Osteoblast (primary cell): ENCODE measurements around the gene PLCZ1. TPM values are rescaled to one million over a fixed set of nuclear protein-coding genes. Genes with fewer than 3 reads are reported as not detected.

ENCODE experiments used
- DNase-seq: peaks from one replicate; pipeline ENCODE4 v3.0.0; 2011; ENCODE audit warnings: low spot score, mixed read lengths; ENCODE audit not compliant: insufficient read length; ENCODE audit errors: missing footprints
- H2AFZ ChIP-seq: 2 replicates; pipeline ENCODE4 v1.6.0; 2011; ENCODE audit warnings: mild to moderate bottlenecking, low read length
- H3K27ac ChIP-seq: 2 replicates; pipeline ENCODE4 v1.5.1; 2011; ENCODE audit warnings: mild to moderate bottlenecking, low read depth, low read length, moderate library complexity
- H3K27me3 ChIP-seq: 2 replicates; pipeline ENCODE4 v1.6.0; 2012; ENCODE audit warnings: mild to moderate bottlenecking, control low read depth, inconsistent platforms, low read length, moderate library complexity; ENCODE audit not compliant: insufficient read depth
- H3K36me3 ChIP-seq: 2 replicates; pipeline ENCODE4 v1.5.1; 2011; ENCODE audit warnings: mild to moderate bottlenecking, low read length, control low read depth, moderate library complexity; ENCODE audit not compliant: insufficient read depth
- H3K4me1 ChIP-seq: 2 replicates; pipeline ENCODE4 v1.5.1; 2011; ENCODE audit warnings: mild to moderate bottlenecking, low read length, control low read depth, moderate library complexity; ENCODE audit not compliant: insufficient read depth
- H3K4me2 ChIP-seq: 2 replicates; pipeline ENCODE4 v1.6.0; 2011; ENCODE audit warnings: mild to moderate bottlenecking, low read length; ENCODE audit not compliant: insufficient read depth
- H3K4me3 ChIP-seq: fragments of 200-600 bp; sonication (generic); 3 replicates; pipeline ENCODE4 v1.5.1; 2012; ENCODE audit warnings: mild to moderate bottlenecking, low read length, inconsistent platforms; ENCODE audit not compliant: insufficient read depth
- H3K79me2 ChIP-seq: 2 replicates; pipeline ENCODE4 v1.6.0; 2012; ENCODE audit warnings: mild to moderate bottlenecking, low read length, control low read depth, inconsistent platforms; ENCODE audit not compliant: insufficient read depth
- H3K9me3 ChIP-seq: 2 replicates; pipeline ENCODE4 v1.5.1; 2011; ENCODE audit warnings: low read depth, low read length, control low read depth
- H4K20me1 ChIP-seq: 2 replicates; pipeline ENCODE4 v1.6.0; 2012; ENCODE audit warnings: mild to moderate bottlenecking, low read length, control low read depth; ENCODE audit not compliant: insufficient read depth
- CTCF ChIP-seq: IDR thresholded peaks from 2 replicates; pipeline ENCODE4 v1.5.1; 2011; ENCODE audit warnings: mild to moderate bottlenecking, low read depth, low read length, moderate library complexity; ENCODE audit errors: extremely low read depth
- total RNA-seq: library from RNA; depleted of rRNA; stranded (reverse); fragments of >200 nt; gene quantifications from 2 replicates; pipeline ENCODE4 v1.2.3, GENCODE V29; 2012

Gene PLCZ1
- total RNA-seq, 1 donor: not detected

GRCh38 chr12:18681818-18682217 is 56.0 kb downstream of the PLCZ1 start:
- H3K4me1 ChIP-seq: no peaks in the 10 kb centered on the region
- no peaks in the 10 kb centered on the region for H3K9me3 ChIP-seq
- no peak overlapping the region for H2AFZ ChIP-seq
- H3K36me3 ChIP-seq: no peaks in the 10 kb centered on the region
- no peaks in the 10 kb centered on the region for H3K79me2 ChIP-seq
- H3K27me3 ChIP-seq: no peaks in the 10 kb centered on the region
- H3K4me3 ChIP-seq: no peak overlapping the region
- no peak overlapping the region for H3K4me2 ChIP-seq
- no peak overlapping the region for H3K27ac ChIP-seq
- no peak for TF ChIP-seq CTCF
- H4K20me1 ChIP-seq: no peaks in the 10 kb centered on the region
- no peak for DNase-seq

- DNase-seq: no peak
- Histone ChIP-seq H3K27me3 (no peaks in the 10 kb centered on the region), H3K4me3 (no peak overlapping the region), H2AFZ (no peak overlapping the region), H4K20me1 (no peaks in the 10 kb centered on the region), H3K4me2 (no peak overlapping the region), H3K27ac (no peak overlapping the region), H3K9me3 (no peaks in the 10 kb centered on the region), H3K4me1 (no peaks in the 10 kb centered on the region), H3K36me3 (no peaks in the 10 kb centered on the region), H3K79me2 (no peaks in the 10 kb centered on the region)
- no peak for TF ChIP-seq CTCF
These were observed 60.7 kb downstream of the PLCZ1 start for GRCh38 chr12:18676996-18677588.

- Histone ChIP-seq H3K4me3 (no peak overlapping the region), H3K4me1 (no peaks in the 10 kb centered on the region), H3K79me2 (no peaks in the 10 kb centered on the region), H3K27ac (no peak overlapping the region), H3K36me3 (no peaks in the 10 kb centered on the region), H4K20me1 (no peaks in the 10 kb centered on the region), H3K9me3 (no peaks in the 10 kb centered on the region), H3K4me2 (no peak overlapping the region), H2AFZ (no peak overlapping the region), H3K27me3 (no peaks in the 10 kb centered on the region)
- no peak for TF ChIP-seq CTCF
- no peak for DNase-seq
These were observed 61.7 kb downstream of the PLCZ1 start for GRCh38 chr12:18676141-18676540.

GRCh38 chr12:18658829-18659228 is 79.0 kb downstream of the PLCZ1 start:
- Histone ChIP-seq H4K20me1 (no peaks in the 10 kb centered on the region), H3K4me3 (no peak overlapping the region), H3K9me3 (no peaks in the 10 kb centered on the region), H3K4me2 (no peak overlapping the region), H3K27ac (no peak overlapping the region), H3K27me3 (peaks cover 2% of the 10 kb centered on the region), H3K4me1 (no peaks in the 10 kb centered on the region), H2AFZ (no peak overlapping the region), H3K36me3 (no peaks in the 10 kb centered on the region), H3K79me2 (no peaks in the 10 kb centered on the region)
- DNase-seq: no peak
- TF ChIP-seq CTCF: no peak
